Coronary artery (tissue), 2 donors: ENCODE data around the gene LITAF.
"Not testable (repeated sequence)": the region's sequence is repeated elsewhere in the genome, so short reads cannot be mapped to it uniquely, and the experiment has no call there.

Experiments
- DNase-seq: peaks from one replicate; pipeline ENCODE4 v3.0.0-alpha.2; 2017; ENCODE audit warnings: low spot score
- H3K27ac ChIP-seq, 2 donors: fragments of 200-600 bp; sonication (generic); one replicate each; pipeline ENCODE4 v1.5.1; 2016 to 2019
- H3K4me3 ChIP-seq: fragments of 200-600 bp; sonication (generic); 2 replicates; pipeline ENCODE4 v1.5.1; 2016; ENCODE audit warnings: mild to moderate bottlenecking, moderate library complexity
- TF ChIP-seq, protein P1 (sequence below): fragments of 200-600 bp; sonication (generic); IDR thresholded peaks from one replicate; pipeline ENCODE4 v1.5.1; 2019; ENCODE audit warnings: antibody characterized with exemption

The LITAF gene

DNA sequence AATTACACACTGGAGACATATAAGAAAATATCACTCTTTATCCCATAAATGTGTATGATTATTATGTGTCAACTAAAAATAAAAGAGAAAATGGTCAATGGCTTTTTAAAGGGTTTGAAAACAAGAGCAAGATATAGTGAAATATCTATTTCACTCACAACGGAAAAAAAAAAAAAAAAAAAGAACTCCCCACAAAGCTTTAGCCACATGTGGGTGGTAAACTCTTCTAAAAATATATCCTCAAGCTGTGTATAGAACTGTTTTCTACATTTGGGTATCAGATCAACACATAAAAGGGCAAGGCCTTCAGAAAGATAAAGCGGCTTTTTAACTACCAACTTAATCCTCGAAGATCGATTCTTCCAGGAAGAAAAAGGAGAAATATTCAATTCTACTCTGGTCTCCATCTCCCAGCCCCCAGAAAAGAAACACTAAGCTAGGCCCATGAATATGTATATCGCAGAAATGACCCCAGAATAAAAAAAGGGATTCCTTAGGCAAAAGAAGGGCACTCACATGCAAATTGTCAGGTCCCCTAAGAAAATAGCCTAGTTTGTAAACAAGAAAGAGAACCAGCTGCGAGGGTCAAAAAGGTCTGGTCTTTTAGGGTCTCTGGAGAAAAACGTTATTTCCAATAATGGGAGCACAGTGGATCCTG, 4.4 kb downstream of the LITAF start:
- DNase-seq: no peak
- Histone ChIP-seq H3K27ac (peak overlapping the region; percentile 48 to 97), H3K4me3 (no peak overlapping the region)
- TF ChIP-seq, protein P1, sequence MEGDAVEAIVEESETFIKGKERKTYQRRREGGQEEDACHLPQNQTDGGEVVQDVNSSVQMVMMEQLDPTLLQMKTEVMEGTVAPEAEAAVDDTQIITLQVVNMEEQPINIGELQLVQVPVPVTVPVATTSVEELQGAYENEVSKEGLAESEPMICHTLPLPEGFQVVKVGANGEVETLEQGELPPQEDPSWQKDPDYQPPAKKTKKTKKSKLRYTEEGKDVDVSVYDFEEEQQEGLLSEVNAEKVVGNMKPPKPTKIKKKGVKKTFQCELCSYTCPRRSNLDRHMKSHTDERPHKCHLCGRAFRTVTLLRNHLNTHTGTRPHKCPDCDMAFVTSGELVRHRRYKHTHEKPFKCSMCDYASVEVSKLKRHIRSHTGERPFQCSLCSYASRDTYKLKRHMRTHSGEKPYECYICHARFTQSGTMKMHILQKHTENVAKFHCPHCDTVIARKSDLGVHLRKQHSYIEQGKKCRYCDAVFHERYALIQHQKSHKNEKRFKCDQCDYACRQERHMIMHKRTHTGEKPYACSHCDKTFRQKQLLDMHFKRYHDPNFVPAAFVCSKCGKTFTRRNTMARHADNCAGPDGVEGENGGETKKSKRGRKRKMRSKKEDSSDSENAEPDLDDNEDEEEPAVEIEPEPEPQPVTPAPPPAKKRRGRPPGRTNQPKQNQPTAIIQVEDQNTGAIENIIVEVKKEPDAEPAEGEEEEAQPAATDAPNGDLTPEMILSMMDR: no peak

DNA sequence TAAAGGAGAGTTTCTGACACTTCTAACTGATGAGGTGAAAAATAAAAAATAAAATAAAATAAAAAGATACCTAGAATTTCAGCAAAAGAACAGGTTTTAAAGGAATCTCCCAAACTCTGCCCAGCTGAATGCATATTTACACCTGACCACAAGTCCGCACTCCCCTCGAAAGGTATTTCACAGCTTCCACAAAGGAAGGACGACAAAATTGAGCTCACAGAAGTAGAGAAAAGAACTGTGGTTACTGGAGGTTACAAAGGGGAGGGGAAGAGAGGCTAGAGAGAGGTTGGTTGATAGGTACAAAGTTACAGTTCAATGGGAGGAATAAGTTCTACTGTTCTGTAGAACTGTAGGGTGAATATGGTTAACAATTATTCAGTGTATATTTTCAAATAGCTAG, 5.0 kb downstream of the LITAF start:
- no peak for DNase-seq
- TF ChIP-seq, protein P1: no peak
- Histone ChIP-seq H3K27ac (no peak overlapping the region), H3K4me3 (no peak overlapping the region)

DNA sequence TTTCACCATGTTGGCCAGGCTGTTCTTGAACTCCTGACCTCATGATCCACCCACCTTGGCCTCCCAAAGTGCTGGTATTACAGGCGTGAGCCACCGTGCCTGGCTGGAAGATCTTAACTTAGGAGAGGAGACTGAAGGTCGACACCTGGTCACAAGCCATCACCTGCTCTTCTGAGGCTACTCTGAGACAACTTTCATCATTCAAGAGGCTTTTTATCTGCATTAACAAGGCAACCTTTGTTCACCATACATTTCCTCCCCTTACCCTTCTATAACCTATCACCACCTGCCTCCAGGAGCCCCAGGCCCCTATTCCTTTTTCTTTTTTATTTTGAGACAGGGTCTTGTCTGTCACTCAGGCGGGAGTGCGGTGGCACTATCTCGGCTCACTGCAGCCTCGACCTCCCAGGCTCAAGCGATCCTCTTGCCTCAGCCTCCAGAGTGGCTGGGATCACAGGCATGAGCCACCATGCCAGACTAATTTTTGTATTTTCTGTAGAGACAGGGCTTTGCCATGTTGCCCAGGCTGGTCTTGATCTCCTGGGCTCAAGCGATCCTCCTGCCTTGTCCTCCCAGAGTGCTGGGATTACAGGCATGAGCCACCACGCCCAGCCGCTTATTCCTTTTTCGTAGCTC, 6.2 kb downstream of the LITAF start:
- TF ChIP-seq, protein P1: no peak
- Histone ChIP-seq H3K4me3 (no peak overlapping the region), H3K27ac (no peak overlapping the region)
- DNase-seq: no peak

DNA sequence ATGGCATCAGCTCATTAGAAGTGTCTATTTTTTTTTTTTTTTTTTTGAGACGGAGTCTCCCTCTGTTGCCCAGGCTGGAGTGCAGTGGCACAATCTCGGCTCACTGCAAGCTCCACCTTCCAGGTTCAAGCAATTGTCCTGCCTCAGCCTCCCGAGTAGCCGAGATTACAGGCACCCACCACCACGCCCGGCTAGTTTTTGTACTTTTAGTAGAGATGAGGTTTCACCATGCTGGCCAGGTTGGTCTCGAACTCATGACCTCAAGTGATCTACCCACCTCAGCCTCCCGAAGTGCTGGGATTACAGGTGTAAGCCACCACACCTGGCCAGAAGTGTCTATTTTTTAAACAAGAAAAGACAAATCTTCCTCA, 9.4 kb downstream of the LITAF start:
- not testable (repeated sequence) for H3K27ac ChIP-seq

DNA sequence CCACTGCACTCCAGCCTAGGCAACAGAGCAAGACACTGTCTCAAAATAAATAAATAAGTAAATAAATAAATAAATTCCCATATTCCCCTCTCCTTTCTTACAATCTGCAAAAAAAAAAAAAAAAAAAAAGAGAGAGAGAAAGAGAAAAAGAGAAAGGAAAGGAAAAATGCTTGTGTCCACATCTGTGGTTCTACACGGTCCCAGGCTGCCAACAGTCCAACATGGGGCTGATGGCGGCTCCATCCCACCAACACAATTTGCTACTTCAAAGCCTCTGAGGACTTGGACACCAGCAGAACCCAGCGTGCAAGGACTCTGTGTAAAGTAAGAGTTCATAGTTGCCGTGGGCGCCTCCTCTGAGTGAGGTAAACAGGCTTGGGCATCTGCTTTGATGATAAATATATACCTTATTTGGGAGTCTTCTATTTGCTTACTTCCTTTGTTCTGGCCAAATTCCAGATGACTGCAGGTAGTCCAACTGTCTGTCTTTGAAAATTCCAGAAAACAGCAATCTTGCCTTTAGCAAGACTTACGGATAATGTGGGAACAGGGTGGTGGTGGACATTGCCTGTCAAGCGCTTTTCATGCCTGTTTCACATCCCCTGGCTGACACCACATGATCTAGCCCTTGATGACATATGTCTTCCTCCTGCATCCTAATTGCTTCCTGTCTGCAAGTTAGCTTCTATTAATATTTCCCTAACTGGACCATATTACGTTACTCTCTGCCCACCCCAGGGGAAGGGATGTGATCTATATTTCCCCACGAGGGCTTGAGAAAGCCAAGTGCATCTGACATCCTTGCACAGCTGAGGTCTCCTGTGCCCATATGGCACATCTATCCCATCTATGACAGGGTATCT, 10.1 kb downstream of the LITAF start:
- DNase-seq: no peak
- no peak overlapping the region for H3K27ac ChIP-seq
- TF ChIP-seq, protein P1: no peak
- H3K4me3 ChIP-seq: no peak overlapping the region

More for the DNA sequence above, 9.4 kb downstream of the LITAF start:
- DNase-seq, H3K4me3 ChIP-seq: not testable (repeated sequence)

DNA sequence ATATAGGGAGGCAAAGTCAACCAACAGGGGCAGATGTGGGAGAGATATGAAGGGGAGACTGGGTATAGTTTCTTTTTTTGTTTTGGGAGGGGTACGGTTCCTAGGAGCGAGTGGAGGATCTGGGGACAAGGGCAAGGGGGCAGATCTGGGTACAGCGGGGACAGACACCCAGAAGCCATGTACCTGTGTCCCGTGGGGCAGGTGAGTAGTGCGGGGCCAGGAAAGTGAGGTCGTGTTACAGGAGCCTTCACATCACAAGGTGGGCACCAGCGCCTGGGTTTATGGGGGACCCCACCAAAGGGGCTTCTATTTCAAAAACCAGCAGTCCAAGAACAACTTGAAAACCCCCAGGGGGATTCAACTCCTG, 11.5 kb downstream of the LITAF start:
- DNase-seq: no peak
- TF ChIP-seq, protein P1: no peak
- Histone ChIP-seq H3K27ac (peak overlapping the region in 1 of 2 donors; percentile 2), H3K4me3 (no peak overlapping the region)

DNA sequence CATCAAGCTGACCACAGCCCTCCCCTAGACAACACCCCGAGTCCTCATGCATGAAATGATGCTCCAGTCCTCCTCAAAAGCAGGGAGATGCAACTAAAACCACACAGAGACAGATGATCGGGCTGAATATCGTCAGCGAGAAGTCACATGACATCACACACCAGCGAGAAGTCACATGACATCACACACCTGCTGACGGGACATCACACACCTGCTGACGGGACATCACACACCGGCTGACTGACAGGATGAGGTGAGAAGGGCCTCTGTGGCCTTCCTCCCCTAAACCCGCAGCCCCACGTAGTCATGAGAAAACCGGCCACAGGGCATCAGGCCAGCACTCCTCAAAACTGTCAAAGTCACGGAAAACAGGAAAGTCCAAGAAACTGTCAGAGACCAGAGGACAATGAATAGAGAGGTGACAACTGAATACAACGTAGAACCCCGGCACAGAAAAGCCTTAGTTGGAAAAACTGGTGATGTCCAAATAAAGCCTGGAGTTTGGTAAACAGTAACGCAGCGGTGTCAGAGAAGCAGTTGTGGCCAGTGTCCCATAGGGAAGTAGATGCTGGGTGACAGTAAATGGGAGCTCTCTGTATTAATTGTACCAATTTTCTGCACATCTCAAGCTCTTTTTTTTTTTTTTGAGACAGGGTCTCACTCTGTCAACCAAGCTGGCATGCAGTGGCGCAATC, 14.3 kb downstream of the LITAF start:
- Histone ChIP-seq H3K27ac (peak overlapping the region; percentile 30 to 68), H3K4me3 (peak overlapping the region; percentile 13)
- TF ChIP-seq, protein P1: no peak
- DNase-seq: no peak
